ENCODE data around the gene CDC42EP2.

The CDC42EP2 gene

DNA sequence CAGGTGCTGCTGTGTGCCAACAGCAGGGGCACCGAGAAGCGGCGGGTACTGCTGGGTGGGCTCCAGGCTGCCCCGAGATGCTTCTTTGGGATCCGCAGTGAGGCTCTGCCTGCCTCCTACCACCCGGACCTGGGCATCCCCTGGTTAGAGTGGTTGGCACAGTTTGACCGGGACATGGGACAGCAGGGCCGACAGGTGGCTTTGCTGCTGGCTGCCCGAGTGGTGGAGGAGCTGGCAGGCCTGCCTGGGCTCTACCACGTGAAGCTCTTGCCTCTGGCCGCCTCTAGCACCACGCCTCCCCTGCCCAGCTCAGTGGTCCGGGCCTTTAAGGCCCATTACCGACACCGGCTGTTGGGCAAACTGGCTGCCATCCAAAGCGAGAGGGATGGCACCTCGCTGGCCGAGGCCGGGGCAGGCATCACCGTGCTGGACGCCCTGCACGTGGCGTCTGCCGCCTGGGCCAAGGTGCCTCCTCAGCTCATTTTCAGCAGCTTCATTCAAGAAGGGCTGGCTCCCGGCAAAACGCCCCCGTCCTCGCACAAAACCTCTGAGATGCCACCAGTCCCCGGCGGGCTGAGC is 41.8 kb downstream of the CDC42EP2 start:
- no peak for DNase-seq (ENCODE audit: low spot score)

DNA sequence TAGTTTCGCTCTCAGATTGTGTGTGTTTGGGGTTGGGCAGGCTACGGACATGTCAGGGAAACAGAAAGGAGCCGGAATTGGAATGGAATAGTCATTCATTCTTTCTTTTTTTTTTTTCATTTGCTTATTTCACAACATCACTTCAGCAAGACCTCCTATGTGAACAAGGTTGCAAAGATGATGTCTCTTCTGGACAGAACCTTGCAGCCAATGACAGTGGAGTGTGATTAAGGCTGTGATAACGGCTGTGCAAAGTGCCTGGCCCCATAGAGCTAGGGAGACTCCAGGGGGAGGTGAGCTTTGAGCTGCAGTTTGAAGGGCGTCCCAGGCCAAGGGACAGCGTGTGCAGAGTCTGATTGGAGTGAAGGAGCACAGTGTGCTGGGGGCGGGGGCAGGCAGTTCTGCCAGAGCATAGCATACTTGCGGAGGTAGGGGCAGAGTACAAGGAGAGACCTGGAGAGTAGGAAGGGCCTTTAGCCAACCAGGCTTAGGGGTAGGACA is 43.2 kb downstream of the CDC42EP2 start:
- no peak for DNase-seq (ENCODE audit: low spot score)

DNA sequence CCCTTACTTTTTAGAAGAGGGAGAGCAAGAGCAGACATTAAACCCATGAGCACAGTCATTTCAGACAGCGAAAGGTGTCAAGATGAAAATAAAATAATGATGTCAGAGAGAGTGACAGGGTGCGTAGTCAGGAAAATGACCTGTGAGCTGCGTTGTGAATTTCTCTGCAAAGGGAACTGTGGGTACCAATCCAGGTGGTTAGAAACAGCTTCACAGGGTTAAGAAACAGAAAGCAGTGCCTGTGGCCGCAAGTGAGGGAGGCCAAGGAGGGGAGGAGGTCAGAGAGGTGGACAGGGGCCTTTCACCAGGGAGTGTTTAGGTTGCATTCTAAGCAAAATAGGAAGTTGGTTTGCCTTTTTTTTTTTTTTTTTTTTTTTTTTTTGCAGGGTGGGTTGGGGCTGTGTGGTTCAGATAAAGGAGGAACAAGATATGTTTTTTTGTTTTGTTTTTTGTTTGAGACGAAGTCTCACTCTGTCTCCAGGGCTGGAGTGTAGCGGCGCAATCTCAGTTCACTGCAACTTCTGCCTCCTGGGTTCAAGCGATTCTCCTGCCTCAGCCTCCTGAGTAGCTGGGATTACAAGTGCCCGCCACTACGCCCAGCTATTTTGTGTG is 47.8 kb downstream of the CDC42EP2 start:
- DNase-seq (ENCODE audit: low spot score) = no peak

DNA sequence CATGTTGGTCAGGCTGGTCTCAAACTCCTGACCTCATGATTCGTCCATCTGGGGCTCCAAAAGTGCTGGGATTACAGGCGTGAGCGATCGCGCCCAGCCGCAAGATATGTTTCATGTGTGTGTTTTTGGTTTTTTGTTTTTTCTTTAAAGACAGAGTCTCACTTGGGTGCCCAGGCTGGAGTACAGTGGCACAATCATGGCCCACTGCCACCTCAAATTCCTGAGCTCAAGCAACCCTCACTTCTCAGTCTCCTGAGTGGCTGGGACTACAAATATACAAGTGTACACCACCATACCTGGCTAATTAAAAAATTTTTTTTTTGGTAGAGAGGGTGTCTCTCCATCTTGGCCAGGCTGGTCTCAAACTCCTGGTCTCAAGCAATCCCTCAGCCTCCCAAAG is 48.3 kb downstream of the CDC42EP2 start:
- no peak for DNase-seq (ENCODE audit: low spot score)

DNA sequence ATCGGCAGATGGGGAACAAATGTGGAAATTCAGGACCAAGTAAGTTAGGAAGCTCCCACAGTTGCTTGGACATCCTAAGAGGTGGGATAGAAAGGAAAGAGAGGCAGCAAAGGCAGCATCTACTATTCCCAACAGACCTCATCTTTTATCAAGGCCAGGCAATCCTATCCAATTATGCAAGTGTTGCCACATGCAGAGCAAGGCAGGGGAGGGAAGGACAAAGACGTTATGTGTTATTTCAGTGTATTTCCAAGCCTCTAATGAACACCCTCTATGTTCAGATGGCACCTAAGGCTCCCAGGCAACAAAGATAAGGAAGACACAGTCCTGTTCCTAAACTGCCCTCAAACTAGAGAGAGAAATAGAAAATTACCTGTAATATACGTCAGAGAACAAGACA is 49.1 kb downstream of the CDC42EP2 start:
- no peak for DNase-seq (ENCODE audit: low spot score)

DNA sequence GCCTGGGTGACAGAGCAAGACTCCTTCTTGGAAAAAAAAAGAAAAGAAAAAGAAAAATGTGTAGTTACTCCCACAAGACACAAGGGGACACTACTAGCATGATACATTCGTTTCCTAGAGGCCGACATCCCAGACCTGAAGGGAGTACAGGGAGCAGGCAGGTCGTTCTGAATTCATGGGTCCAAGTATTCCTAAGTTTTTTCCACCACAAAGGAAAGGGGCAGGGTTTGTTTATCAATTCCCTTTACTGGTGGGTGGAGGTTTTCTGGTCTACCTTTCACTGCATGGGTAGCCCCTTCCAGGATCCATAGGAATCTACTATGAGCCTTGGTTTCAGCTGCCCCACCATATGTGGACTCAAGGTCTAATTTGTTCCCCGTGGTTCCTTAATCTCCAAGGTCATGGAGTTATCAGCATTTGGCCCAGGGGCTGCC is 51.7 kb downstream of the CDC42EP2 start:
- DNase-seq (ENCODE audit: low spot score) = peak; percentile 67

DNA sequence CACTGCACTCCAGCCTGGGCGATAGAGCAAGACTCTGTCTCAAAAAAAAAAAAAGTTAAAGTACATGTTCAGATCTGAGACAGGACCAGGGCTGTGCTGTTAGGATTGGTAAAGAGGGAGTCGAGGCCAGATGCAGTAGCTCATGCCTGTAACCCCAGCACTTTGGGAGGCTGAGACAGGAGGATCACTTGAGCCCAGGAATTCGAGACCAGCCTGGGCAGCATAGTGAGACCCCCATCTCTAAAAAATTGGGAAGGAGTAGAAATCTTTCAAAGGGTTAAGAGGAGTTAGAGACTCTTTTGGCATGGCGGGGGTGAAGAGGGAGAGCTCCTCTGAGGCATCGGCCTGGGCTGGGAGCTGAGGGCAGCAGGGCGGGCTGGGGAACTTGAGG is 56.0 kb downstream of the CDC42EP2 start:
- no peak for DNase-seq (ENCODE audit: low spot score)

All from putamen (tissue), 1 donor.